Vagina (tissue), 2 donors: ENCODE measurements around the gene ARMH3.

ENCODE experiments used
- CTCF ChIP-seq, 3 experiments: fragments of 450-650 bp in 2 of 3; fragments of 200-600 bp in 1 of 3; sonication (generic) in 1 of 3; IDR thresholded peaks; one replicate each; pipeline ENCODE4 v1.5.1; 2017 to 2019; ENCODE audit warnings: antibody characterized with exemption in 3 of 3, mild to moderate bottlenecking in 2 of 3, moderate library complexity in 2 of 3
- POLR2A ChIP-seq, 2 donors: fragments of 450-650 bp; IDR thresholded peaks; one replicate each; pipeline ENCODE4 v1.6.1; 2017; ENCODE audit warnings: antibody characterized with exemption in 2 of 2, mild to moderate bottlenecking in 2 of 2, moderate library complexity in 2 of 2
- POLR2AphosphoS5 ChIP-seq, 2 donors: sonication (generic); formaldehyde crosslinking; IDR thresholded peaks; one replicate each; pipeline ENCODE4 v1.9.0; 2017; ENCODE audit warnings: antibody characterized with exemption in 2 of 2, mild to moderate bottlenecking in 2 of 2, low read depth in 1 of 2; ENCODE audit not compliant: insufficient read depth in 1 of 2

- no peak for TF ChIP-seq POLR2A (IDR thresholded peaks at IDR 0.05)
- TF ChIP-seq CTCF (IDR thresholded peaks at IDR 0.05): no peak
- TF ChIP-seq POLR2AphosphoS5 (IDR thresholded peaks at IDR 0.05; ENCODE audit: insufficient read depth in 1 of 2, low read depth in 1 of 2): no peak
Observed at GRCh38 chr10:102096449-102096848, 40.5 kb upstream of the ARMH3 start.
